ENCODE results near the gene HEATR3. TPM values are rescaled to one million over a fixed set of nuclear protein-coding genes. Genes with fewer than 3 reads are reported as not detected.

The HEATR3 gene
- total and polyA plus RNA-seq, 11 donors = 2.4 to 21.2 (median 11.8) TPM

DNA sequence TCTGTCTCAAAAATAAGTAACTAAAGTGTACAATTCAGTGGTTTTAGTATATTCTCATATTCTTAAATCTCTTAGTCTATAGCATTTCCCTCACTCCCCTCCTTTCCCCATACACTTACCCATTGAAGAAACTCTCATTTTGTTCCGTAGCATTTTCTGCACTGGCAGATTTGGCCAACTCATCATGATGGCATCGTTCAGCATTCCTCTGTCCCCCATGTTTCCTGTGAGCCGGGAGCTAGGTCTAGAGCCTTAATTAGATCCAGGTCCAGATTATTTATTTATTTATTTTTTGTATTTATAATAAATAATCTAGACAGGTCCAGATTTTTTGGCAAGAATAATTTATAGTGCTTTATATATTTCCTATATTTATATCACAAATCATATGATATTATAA, 31.0 kb downstream of the HEATR3 start:
- H3K36me3 ChIP-seq = peaks cover 0 to 73% (median 43%) of the 10 kb centered on the region in 9 donors
- WGBS, 4 donors = 91 to 95% (median 93%) methylated on average over 3 of the region's 3 CpGs
- H3K9me3 ChIP-seq = no peaks in the 10 kb centered on the region
- intact Hi-C loops (cut with DNase I) = no loop called here
- TF ChIP-seq POLR2A (IDR thresholded peaks at IDR 0.05) (no peak), CTCF (IDR thresholded peaks at IDR 0.05) (no peak)
- DNase-seq = no peak
- no peak overlapping the region for H3K27ac ChIP-seq
- no peak overlapping the region for H3K4me3 ChIP-seq
- ATAC-seq = no peak
- no peaks in the 10 kb centered on the region for H3K27me3 ChIP-seq
- peaks cover 0 to 19% (median 1%) of the 10 kb centered on the region in 12 donors for H3K4me1 ChIP-seq

DNA sequence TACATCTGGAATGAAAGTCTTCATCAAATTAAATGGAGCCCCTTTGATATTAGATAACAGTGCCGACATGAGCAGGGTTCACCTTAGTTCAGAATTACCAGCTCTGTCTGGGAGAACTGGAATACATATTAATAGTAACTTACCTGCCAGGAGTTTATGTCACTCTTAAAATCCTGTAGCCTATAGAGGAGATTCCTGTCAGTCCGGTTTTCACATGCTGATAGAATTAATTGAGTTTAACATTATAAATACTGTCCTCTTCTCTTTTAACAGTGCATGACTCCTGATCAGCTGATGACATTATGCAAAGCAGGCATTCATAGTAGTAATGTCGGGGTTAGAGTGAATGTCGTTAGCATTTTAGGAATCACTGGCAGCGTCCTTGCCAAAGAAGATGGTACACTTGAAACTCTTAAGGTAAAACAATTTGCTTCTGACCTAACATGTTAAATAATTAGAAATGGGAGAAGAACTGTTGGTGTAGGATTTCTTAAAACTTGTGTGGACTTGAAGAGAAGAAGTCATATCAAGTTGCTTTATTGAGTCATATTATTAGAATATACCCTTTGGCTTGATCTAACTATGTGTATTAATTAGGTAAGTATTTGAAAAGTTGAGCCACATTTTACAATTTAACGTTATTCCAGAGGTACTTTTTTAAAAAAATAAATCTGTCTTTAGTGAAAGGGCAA, 34.3 kb downstream of the HEATR3 start:
- TF ChIP-seq CTCF (IDR thresholded peaks at IDR 0.05) (no peak), POLR2A (IDR thresholded peaks at IDR 0.05) (no peak)
- H3K27me3 ChIP-seq = no peaks in the 10 kb centered on the region
- ATAC-seq (no peak), DNase-seq (no peak)
- H3K9me3 ChIP-seq = no peaks in the 10 kb centered on the region
- no peak overlapping the region for H3K27ac ChIP-seq
- H3K4me3 ChIP-seq = no peak overlapping the region
- intact Hi-C loops (cut with DNase I) = no loop called here
- WGBS, 4 donors = 71 to 88% (median 81%) methylated on average over 6 of the region's 6 CpGs
- H3K36me3 ChIP-seq = peaks cover 0 to 89% (median 70%) of the 10 kb centered on the region in 9 donors
- no peaks in the 10 kb centered on the region for H3K4me1 ChIP-seq

DNA sequence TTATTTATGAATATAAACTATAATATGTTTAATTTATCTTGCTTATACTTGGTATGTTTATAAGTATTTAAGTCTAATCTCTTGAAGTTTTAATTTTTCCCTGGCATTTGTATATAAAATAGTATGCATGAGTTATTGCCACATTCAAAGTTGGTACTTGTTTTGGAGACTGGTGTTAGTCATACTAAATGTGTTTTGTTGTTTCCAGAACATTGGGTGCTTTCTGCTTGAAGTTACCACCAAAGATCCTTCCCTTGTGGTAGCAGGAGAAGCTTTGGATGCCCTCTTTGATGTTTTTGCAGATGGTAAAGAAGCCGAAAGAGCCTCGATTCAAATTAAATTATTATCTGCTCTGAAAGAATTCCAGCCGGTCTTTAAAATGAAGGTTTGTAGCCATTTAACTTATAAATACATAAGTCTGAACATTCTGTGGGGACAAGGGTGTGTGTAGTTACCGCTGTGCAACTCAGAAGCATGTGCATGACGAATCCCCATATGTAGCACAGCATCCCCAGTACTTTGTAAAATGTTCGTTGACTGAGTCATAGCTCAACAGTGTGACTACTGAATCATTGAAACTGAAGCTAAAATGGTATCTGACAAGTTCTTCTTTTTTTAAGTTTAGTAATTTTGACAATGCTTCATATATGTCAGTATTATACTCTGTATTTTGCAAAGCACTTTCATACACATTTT, 36.4 kb downstream of the HEATR3 start:
- TF ChIP-seq POLR2A (IDR thresholded peaks at IDR 0.05) = no peak
- TF ChIP-seq CTCF (IDR thresholded peaks at IDR 0.05) = no peak
- no peak for ATAC-seq

DNA sequence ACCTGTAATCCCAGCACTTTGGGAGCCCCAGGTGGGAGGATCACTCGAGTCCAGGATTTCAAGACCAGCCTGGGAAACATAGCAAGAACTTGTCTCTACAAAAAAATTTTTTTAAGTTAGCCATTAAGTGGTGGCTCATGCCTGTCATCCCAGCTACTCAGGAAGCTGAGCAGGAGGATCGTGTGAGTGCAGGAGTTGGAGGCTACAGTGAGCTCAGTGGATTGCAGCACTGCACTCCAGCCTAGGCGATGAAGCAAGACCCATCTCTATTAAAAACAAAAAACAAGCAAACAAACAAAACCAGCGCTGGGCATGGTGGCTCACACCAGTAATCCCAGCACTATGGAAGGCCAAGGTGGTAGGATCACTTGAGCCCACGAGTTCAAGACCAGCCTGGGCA, 38.0 kb downstream of the HEATR3 start:
- no peaks in the 10 kb centered on the region for H3K4me1 ChIP-seq
- ATAC-seq = no peak

More for the DNA sequence above, 36.4 kb downstream of the HEATR3 start:
- intact Hi-C loops (cut with DNase I) = no loop called here
- H3K27ac ChIP-seq = no peak overlapping the region
- H3K4me1 ChIP-seq = no peaks in the 10 kb centered on the region
- H3K36me3 ChIP-seq = peaks cover 0 to 97% (median 73%) of the 10 kb centered on the region in 9 donors
- no peaks in the 10 kb centered on the region for H3K27me3 ChIP-seq
- no peak overlapping the region for H3K4me3 ChIP-seq
- 93 to 96% (median 94%) methylated on average over 6 of the region's 6 CpGs for WGBS, 4 donors
- H3K9me3 ChIP-seq = no peaks in the 10 kb centered on the region
- DNase-seq = no peak

More for the DNA sequence above, 38.0 kb downstream of the HEATR3 start:
- Histone ChIP-seq H3K9me3 (no peaks in the 10 kb centered on the region), H3K36me3 (peaks cover 0 to 88% (median 73%) of the 10 kb centered on the region in 9 donors), H3K27ac (no peak overlapping the region), H3K4me3 (no peak overlapping the region), H3K27me3 (no peaks in the 10 kb centered on the region)
- TF ChIP-seq CTCF (IDR thresholded peaks at IDR 0.05) (no peak), POLR2A (IDR thresholded peaks at IDR 0.05) (no peak)
- intact Hi-C loops (cut with DNase I) = no loop called here
- no peak for DNase-seq
- 76 to 90% (median 86%) methylated on average over 5 of the region's 5 CpGs for WGBS, 4 donors

Measured in heart left ventricle (tissue), 16 donors.